ENCODE measurements around the gene WWP2. TPM values are rescaled to one million over a fixed set of nuclear protein-coding genes. Genes with fewer than 3 reads are reported as not detected.

The WWP2 gene
- total and polyA plus RNA-seq, 7 donors = 12.2 to 26.0 (median 19.0) TPM

- H3K27me3 ChIP-seq (ENCODE audit: insufficient read depth in 3 of 3, low read length in 2 of 3) = no peaks in the 10 kb centered on the region
- WGBS, 3 donors = 86 to 88% (median 88%) methylated on average over 9 of the region's 9 CpGs
- intact Hi-C loops (cut with DNase I) = no loop called here
- DNase-seq = no peak
- no peak overlapping the region for H3K4me3 ChIP-seq
- peaks cover 8% of the 10 kb centered on the region for H3K4me1 ChIP-seq
- peaks cover 0 to 78% of the 10 kb centered on the region in 2 donors for H3K36me3 ChIP-seq (ENCODE audit: insufficient read depth in 1 of 2, low read depth in 1 of 2)
- H3K27ac ChIP-seq = no peak overlapping the region
- no peaks in the 10 kb centered on the region for H3K9me3 ChIP-seq
- ATAC-seq = no peak
- TF ChIP-seq CTCF (IDR thresholded peaks at IDR 0.05) = no peak
These were observed 170.1 kb downstream of the WWP2 start for GRCh38 chr16:69932228-69932627.

DNA sequence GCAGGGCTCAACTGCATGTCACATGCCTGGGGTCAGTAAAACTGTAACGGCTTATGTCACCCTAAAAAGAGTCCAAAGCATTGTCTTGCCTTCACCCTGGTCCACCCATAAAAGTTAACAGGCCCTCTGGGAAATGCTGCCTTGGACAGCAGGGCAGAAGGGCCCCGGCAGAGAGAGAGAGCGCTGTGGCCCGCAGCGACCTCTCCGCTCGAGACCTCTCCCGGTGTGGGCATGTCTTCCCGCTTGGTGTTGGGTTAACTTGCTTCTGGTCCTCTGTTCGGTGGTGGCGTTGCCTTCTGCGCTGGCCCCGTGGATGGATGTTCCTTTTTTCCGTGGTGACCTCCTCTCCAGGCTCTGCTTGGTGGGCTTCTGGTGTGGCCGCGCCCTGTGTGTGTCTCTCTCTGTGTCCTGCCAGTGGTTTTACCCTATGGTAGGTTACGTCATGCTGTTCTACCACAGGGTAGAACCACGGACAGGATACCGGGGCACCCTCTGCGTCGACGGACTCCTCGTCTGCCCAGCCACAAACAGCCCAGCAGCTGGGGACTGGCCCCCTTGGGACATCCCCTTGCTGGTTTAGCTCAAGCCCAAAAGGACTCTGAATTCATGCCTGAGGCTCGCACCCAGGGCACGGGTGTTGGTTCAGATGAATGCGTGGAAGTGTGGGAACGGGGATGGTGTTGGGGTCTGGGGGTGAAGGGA, 170.7 kb downstream of the WWP2 start:
- 89 to 93% (median 91%) methylated on average over 27 of the region's 27 CpGs for WGBS, 3 donors
- DNase-seq (no peak), ATAC-seq (no peak)
- peaks cover 0 to 84% of the 10 kb centered on the region in 2 donors for H3K36me3 ChIP-seq (ENCODE audit: insufficient read depth in 1 of 2, low read depth in 1 of 2)
- H3K9me3 ChIP-seq = no peaks in the 10 kb centered on the region
- intact Hi-C loops (cut with DNase I) = no loop called here
- TF ChIP-seq CTCF (IDR thresholded peaks at IDR 0.05) = no peak
- H3K27ac ChIP-seq = no peak overlapping the region
- H3K4me3 ChIP-seq = no peak overlapping the region
- H3K27me3 ChIP-seq (ENCODE audit: insufficient read depth in 3 of 3, low read length in 2 of 3) = no peaks in the 10 kb centered on the region
- H3K4me1 ChIP-seq = peaks cover 3% of the 10 kb centered on the region

- no peak for TF ChIP-seq CTCF (IDR thresholded peaks at IDR 0.05)
- Histone ChIP-seq H3K27ac (no peak overlapping the region), H3K27me3 (ENCODE audit: insufficient read depth in 3 of 3, low read length in 2 of 3) (no peaks in the 10 kb centered on the region), H3K9me3 (no peaks in the 10 kb centered on the region), H3K36me3 (ENCODE audit: insufficient read depth in 1 of 2, low read depth in 1 of 2) (peaks cover 0 to 96% of the 10 kb centered on the region in 2 donors), H3K4me1 (no peaks in the 10 kb centered on the region), H3K4me3 (no peak overlapping the region)
- DNase-seq (no peak), ATAC-seq (no peak)
- WGBS, 3 donors = 84 to 89% (median 86%) methylated on average over 10 of the region's 10 CpGs
- intact Hi-C loops (cut with DNase I) = no loop called here
These were observed 171.9 kb downstream of the WWP2 start for GRCh38 chr16:69934044-69934443.

DNA sequence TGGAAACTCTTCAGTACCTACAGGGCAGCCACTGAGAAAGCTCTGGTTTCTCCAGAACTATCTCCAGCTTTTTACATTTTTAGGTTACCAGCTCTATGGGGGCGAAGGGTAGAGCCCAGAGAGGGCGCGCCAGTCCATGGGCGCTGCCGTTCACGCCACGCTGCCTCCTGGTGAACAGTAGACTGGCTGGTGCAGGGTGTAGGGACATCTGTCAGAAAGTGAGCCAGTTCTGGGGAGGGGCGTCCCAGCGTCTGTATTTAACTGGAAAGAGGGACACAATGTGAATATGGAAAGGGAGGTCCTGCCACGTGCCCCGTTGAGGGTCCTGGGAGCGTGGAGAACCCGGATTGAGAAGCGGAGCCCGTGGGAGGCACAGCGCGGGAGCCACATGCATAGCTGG, 172.6 kb downstream of the WWP2 start:
- no peak overlapping the region for H3K4me3 ChIP-seq
- H3K36me3 ChIP-seq (ENCODE audit: insufficient read depth in 1 of 2, low read depth in 1 of 2) = peaks cover 0 to 97% of the 10 kb centered on the region in 2 donors
- DNase-seq = no peak
- H3K9me3 ChIP-seq = no peaks in the 10 kb centered on the region
- WGBS, 3 donors = 94 to 96% (median 96%) methylated on average over 17 of the region's 17 CpGs
- H3K27ac ChIP-seq = no peak overlapping the region
- no peak for ATAC-seq
- H3K27me3 ChIP-seq (ENCODE audit: insufficient read depth in 3 of 3, low read length in 2 of 3) = no peaks in the 10 kb centered on the region
- TF ChIP-seq CTCF (IDR thresholded peaks at IDR 0.05) = no peak
- intact Hi-C loops (cut with DNase I) = no loop called here
- no peaks in the 10 kb centered on the region for H3K4me1 ChIP-seq

DNA sequence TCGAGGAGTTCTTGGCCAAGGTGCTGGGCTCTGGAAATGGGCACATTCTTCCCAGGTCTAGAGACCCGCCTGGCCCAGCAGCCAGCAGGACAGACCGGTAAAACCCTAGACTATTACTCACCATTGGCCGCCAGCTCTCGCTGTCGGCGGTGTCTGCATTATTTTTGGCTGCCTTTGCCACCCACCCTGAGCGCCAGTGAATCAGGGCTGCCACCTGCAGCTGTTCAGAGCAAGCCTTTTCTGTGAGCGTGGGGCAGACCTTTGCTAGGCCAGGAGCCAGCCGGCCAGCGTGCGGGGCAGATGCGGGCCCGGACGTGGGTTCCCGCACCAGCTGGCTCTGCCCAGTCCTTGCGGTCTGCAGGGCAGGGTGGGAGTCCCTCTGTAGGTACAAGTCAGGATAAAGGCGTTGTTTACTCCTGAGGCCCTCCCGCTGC, 173.2 kb downstream of the WWP2 start:
- peaks cover 0 to 99% of the 10 kb centered on the region in 2 donors for H3K36me3 ChIP-seq (ENCODE audit: insufficient read depth in 1 of 2, low read depth in 1 of 2)
- no peaks in the 10 kb centered on the region for H3K9me3 ChIP-seq
- no peaks in the 10 kb centered on the region for H3K4me1 ChIP-seq
- intact Hi-C loops (cut with DNase I) = no loop called here
- no peaks in the 10 kb centered on the region for H3K27me3 ChIP-seq (ENCODE audit: insufficient read depth in 3 of 3, low read length in 2 of 3)
- 53 to 77% (median 76%) methylated on average over 19 of the region's 19 CpGs for WGBS, 3 donors
- no peak overlapping the region for H3K27ac ChIP-seq
- H3K4me3 ChIP-seq = no peak overlapping the region
- no peak for TF ChIP-seq CTCF (IDR thresholded peaks at IDR 0.05)
- ATAC-seq = peak; percentile 42 to 79 (median 50)
- DNase-seq = no peak

Measured in psoas muscle (tissue), 8 donors.